ENCODE data around the gene ADGRG2.

Gene ADGRG2

GRCh38 chrX:18941896-18942295 is 180.4 kb downstream of the ADGRG2 start:
- H3K27me3 ChIP-seq (ENCODE audit: insufficient read depth, low read length, poor library complexity), result no peaks in the 10 kb centered on the region
- no peak for DNase-seq

More at GRCh38 chrX:18941896-18942295, 180.4 kb downstream of the ADGRG2 start:
- H3K4me3 ChIP-seq (ENCODE audit: low read depth in 1 of 2, low read length in 2 of 2), result no peak overlapping the region
- no peaks in the 10 kb centered on the region for H3K4me1 ChIP-seq (ENCODE audit: insufficient read depth, low read length)
- peaks cover 39% of the 10 kb centered on the region for H3K36me3 ChIP-seq (ENCODE audit: insufficient read depth, low read length)
- TF ChIP-seq CTCF (IDR thresholded peaks at IDR 0.05; ENCODE audit: borderline replicate concordance, extremely low read depth, low read length, poor library complexity, severe bottlenecking), result no peak
- TF ChIP-seq EZH2 (IDR thresholded peaks at IDR 0.05; ENCODE audit: borderline replicate concordance, low read depth, low read length, severe bottlenecking), result no peak
- H2AFZ ChIP-seq (ENCODE audit: low read depth, low read length), result no peak overlapping the region
- no peak overlapping the region for H3K27ac ChIP-seq (ENCODE audit: low read length)
- no peaks in the 10 kb centered on the region for H3K79me2 ChIP-seq (ENCODE audit: insufficient read depth, low read length)
- no peaks in the 10 kb centered on the region for H4K20me1 ChIP-seq (ENCODE audit: insufficient read depth, low read length)
- no peak overlapping the region for H3K4me2 ChIP-seq (ENCODE audit: insufficient read depth, low read length)
- H3K9me3 ChIP-seq (ENCODE audit: insufficient read depth, low read length, severe bottlenecking), result no peaks in the 10 kb centered on the region
- ATAC-seq (ENCODE audit: insufficient read depth, low read depth), result no peak
- H3K9ac ChIP-seq (ENCODE audit: low read depth, low read length), result no peak overlapping the region
